GM21423 (cell line): ENCODE data around the gene APOLD1.
"Not testable (repeated sequence)": the region's sequence is repeated elsewhere in the genome, so short reads cannot be mapped to it uniquely, and the experiment has no call there.

ENCODE experiments used
- ATAC-seq: cut with Tn5 transposase; IDR thresholded peaks from one replicate; pipeline ENCODE4 v1.9.1; 2021; ENCODE audit warnings: mild to moderate bottlenecking, moderate library complexity; ENCODE audit not compliant: unreplicated experiment

APOLD1 gene

DNA sequence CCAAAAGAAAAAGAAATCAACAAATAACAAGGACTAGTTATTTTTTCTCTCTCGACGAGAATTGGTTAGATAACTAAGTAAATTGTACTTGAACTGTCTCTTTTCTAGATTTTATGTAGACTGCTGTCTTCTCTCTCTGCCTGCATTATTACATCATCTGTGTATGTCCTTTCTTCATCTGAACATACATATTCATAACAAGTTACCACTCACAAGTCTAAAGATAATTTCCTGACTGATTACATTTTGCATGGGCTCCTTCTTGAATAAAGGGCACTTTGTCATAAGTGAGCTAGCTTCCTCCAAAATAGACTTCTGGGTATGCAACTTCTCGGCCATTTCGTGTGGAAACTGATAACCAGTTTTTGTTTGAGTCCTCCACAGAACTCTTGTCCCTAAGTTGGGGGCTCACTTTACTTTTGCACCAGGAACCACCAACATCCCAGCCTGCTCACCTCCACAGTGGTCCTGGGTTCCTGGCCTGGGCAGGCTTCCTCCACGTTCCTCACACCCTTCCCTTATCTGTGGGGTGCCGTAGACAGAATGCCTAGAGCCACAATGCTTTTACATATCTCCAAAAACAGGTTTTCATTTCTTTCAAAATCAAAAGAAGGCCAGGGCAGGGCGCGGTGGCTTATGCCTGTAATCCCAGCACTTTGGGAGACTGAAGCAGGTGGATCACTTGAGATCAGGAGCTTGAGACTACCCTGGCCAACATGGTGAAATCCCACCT lies 21.5 kb downstream of the APOLD1 start:
- no peak for ATAC-seq

DNA sequence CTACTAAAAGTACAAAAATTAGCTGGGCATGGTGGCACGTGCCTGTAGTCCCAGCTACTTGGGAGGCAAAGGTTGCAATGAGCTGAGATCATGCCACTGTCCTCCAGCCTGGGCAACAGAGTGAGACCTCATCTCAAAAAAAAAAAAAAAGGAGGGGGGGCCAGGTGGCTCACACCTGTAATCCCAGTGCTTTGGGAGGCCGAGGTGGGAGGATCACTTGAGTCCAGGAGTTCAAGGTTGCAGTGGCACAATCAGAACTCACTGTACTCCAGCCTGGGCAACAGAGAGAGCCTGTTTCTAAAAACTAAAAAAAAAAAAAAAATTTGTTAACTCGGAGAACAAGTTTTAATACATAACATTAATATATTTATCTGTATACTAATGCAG lies 22.1 kb downstream of the APOLD1 start:
- ATAC-seq = not testable (repeated sequence)

DNA sequence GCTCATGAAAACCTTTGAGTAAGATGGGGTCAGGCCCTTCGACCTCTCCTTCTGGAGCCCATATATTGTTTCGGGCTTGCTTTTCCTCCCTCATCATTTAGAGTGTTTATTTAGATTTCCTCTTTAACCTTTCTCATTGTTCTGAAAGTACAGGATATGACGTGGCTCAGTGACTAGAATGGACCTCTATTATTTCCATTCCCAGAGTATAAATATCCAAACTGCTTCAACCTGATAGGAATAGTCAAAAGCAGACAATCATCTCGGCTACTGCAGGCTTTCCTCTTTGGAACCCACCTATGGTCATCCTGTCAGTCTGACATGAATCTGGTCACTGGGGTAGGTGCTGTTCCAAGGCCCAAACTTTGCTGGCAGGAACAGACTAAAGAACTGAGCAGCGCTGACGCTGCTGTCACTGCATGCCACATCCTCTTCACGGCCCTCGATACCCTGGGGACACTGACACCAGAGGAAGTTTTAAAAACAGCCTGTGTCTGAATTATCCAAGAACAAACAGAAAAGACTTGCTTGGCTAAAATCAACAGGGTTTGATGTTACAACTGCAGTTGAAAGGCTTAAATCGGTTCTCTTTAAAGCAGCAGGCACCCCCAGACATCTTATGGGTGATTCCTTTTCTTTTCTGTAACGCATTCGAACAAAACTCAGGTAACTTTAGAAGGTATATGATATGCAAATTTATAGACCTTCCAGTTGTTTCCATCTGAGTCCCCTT lies 22.7 kb downstream of the APOLD1 start:
- ATAC-seq = peak; percentile 60

DNA sequence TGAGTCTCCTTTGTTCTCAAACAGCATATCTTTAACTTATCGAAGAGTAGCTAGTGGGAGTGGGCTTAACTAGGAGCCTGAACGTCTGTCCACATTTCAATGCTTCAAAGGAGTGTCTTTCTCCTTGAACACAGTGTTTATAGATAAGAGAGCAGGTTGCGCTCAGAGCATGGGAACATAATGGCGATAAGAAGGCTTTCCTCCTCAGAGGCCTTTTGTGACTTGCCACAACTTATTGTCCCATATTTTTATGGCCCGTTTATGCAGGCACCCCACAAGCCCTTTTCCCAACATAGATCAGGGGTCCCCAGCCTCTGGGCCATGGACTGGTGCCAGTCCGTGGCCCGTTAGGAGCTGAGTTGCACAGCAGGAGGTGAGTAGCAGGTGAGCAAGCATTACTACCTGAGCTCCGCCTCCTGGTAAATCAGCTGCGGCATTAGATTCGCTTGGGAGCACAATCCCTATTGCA lies 25.1 kb downstream of the APOLD1 start:
- ATAC-seq = no peak

DNA sequence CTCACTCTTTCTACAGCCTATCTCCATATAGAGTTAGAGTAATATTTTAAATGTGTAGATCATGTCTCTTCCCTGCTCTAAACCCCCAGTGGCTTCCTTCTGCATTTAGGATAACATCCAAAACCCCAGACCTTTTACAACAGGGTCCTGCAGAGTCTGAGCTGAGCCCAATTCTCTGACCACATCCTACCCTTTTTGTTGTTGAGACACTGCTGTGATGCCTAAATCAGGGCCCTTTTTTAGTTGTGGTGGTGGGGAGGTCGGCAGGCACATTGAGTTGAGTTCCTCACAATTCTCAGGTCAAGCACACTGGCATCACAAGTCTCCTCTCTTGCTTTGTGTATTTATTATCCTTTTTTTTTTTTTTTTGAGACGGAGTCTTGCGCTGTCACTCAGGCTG lies 25.9 kb downstream of the APOLD1 start:
- ATAC-seq = no peak

DNA sequence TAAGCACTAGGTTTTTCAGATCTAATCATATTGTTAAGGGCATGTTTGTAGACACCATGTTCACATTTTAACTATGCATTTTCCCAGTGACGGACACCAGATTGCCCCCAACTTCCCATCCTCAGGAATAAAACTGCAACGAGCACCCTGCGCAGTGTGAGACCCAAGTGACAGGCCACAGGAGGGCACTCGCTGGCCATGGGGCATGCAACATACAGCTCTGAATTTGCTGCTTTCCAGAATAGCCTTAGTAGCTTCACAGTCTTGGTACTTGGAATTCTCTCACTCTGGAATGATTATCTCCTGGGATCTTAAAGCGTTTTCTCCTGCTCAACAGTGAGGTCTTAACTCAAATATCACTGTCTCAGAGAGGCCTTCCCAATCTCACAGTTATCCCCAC lies 26.7 kb downstream of the APOLD1 start:
- ATAC-seq = no peak

DNA sequence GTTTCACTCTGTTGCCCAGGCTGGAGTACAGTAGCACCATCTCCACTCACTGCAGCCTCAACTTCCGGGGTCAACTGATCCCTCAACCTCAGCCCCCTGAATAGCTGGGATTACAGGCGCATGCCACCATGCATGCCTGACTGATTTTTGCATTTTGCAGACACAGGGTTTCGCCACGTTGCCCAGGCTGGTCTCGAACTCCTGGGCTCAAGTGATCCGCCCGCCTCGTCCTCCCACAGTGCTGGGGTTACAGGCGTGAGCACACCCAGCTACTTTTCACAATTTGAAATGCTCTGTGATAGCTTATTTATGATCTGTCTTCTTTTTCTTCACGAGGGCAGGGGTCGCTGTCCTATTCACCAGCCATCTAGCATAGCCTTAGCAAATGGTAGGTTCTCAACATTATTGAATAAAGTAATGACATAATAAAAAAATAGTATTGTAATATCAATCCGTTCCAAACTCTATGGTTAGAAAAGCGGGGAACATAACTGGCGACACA lies 27.2 kb downstream of the APOLD1 start:
- no peak for ATAC-seq

DNA sequence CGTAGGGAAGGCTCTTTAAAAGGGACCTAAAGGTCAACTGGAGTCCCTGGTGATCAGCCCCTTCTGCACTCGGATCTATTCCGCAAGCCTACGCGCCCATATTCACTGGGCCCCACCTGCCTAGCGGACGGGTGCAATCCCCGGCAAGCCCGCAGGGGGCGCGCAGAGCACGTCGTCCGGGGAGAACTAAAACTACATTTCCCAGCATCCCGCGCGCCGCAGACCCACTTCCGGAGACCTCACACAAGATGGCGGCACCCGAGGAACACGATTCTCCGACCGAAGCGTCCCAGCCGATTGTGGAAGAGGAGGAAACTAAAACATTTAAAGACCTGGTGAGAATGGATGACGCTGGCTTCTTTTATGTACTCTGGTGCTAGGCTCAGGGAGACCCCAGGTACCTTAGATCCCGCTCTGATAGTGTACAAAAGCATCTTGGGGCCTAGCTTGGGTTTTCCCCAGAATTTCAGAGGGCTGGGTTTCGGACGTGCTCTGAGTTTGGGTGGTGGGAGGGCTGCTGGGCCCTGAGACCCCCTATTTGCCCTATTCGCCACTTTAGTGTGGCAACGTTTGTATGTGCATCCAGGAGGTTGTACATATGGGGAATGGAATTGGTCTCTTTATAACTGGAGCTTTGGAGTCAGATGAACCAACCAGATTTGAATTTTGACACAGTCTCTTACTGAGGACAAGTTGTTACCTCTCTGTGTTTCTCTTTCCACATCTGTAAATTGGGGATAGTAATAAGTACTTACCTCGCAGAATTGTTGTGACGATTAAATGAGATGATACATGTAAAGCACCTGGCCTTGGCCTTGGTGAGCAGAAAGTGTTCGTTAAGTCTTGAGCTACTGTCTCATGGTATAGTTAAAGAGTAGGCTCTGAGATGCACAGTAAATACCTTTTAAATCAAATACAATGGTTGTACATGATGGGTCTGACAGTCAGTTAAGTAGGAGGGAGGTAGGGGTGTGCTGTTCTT lies 28.0 kb downstream of the APOLD1 start, which contains the start of gene DDX47:
TSS of gene DDX47 (plus strand) at position 227 of the 982 bp plus-strand sequence. CDS start at position 249, 22 bp downstream.
- ATAC-seq = peak; percentile 80

DNA sequence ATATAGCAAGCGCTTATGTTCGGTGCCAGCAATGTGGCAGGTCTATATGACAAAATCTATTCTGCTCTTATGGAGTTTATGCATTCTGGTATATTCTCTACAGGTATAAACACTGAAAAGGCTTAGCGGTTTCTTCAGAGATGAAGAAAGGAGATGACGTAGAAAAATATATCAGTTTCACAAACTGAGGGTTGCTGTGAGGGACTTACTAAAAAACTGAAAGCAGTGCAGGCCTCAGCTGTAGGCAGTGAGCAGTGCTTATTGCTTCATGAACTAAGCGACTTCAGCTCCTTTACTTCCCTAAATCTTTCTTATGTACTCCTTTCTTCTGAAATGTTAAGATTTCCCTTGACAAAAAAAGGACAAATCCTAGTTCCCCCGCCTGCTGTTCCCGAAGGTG lies 32.2 kb downstream of the APOLD1 start:
- no peak for ATAC-seq

DNA sequence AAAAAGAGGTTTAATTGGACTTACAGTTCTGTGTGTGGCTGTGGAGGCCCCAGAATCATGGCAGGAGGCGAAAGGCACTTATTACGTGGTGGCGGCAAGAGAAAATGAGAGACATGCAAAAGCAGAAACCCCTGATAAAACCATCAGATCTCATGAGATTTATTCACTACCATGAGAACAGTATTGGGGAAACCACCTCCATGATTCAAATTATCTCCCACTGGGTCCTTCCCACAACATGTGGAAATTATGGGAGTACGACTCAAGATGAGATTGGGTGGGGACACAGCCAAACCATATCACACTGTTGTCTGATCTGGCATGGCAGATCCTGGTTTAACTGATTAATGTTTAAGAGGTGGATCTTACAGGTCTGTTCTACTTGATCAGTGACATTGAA lies 33.2 kb downstream of the APOLD1 start:
- no peak for ATAC-seq

DNA sequence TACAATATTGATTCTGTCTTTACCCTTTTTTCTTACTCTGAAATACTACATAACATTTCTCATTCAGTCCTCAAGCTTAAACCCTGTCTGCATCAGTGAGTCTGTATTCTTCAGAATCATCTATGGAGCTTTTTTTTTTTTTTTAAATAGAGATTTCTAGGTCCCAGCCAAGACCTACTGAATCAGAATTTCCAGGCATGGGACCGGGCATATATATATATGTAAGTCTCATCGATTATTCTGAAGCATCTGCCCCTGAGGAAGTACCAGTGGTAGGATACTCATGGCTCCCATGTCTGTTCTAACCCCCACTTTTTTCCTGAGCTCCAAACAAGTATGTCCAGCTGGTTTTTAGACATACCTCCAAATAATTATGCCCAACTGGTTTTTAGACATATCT lies 33.8 kb downstream of the APOLD1 start:
- no peak for ATAC-seq

DNA sequence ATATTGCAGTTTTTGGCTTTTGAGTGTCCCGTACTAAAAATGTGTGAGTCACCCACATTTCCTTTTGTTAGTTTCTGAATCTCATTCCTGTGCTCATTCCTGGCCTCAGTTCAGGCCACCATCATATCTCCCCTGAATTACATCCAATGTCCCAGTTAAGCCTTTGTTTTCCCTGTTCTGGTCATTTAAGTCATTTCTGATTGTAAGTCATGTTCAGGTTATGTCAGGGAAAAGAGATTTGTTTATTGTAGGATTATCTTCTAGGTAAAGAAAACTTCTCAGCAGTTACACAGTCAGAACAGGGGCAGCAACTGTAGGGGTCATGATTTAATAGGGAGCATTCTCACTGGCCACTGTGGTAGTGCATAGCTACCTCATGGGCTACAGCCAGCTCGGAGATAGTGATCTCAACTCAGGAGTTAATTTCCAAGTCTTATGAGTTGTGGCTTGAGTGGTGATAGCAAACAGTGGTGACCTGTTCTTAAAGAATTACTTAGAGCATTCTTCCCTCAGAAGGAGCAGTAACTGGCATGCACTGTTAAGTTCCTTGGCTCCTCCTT lies 34.4 kb downstream of the APOLD1 start:
- ATAC-seq = no peak

DNA sequence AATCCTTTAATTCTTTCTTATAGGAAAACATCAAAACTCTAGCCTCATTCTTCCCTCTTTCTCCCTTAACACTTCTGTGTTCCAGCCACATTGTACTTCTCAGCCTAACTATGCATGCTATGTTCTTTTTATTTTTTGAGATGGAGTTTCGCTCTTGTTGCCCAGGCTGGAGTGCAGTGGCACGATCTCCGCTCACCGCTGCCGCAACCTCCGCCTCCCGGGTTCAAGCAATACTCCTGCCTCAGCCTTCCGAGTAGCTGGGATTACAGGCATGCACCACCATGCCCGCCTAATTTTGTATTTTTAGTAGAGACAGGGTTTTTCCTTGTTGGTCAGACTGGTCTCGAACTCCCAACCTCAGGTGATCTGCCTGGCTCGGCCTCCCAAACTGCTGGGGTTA lies 34.9 kb downstream of the APOLD1 start:
- not testable (repeated sequence) for ATAC-seq

DNA sequence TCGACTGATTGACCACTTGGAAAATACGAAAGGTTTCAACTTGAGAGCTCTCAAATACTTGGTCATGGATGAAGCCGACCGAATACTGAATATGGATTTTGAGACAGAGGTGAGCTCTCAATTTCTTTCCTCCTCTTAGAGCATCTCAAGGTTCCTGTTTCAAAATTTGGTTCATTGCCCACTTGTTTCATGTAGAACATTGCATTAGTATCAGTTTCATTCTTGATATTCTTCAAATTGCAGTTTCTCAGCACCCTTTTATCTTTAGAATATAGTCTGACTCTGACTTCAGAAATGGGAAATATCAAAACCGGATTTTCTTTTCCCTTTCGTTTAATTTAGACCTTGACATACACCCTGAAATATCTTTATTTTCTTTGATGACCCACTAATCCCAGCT lies 36.5 kb downstream of the APOLD1 start:
- no peak for ATAC-seq

DNA sequence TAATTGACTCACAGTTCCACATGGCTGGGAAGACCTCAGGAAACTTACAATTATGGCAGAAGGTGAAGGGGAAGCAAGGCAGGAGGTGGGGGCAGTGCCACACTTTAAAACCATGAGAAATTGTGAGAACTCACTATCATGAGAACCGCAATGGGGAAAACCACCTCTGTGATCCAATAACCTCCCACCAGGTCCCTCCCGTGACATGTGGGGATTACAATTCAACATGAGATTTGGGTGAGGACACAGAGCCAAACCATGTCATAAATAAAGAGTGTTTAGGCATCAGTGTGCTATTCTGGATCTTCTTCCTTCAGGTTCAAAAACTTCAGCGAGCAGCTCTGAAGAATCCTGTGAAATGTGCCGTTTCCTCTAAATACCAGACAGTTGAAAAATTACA lies 37.4 kb downstream of the APOLD1 start:
- no peak for ATAC-seq

DNA sequence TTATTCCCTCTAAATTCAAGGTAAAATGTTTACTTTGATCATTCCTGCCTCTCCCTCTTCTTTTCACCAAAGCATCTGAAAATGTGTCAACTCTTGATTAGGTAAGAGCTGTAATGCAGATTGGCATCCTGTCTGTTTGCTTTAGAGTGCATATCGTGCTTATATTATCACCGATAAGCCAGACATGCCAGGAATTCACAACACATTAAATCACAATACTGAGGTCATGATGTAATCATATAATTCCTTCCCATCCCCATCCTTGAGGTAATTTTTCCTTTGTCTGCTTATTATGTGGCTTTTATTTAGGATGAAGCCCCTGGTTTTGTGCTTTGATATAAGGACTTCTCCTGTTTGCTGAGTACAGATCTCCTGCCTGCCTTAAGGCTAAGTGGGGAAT lies 37.8 kb downstream of the APOLD1 start:
- ATAC-seq = no peak

DNA sequence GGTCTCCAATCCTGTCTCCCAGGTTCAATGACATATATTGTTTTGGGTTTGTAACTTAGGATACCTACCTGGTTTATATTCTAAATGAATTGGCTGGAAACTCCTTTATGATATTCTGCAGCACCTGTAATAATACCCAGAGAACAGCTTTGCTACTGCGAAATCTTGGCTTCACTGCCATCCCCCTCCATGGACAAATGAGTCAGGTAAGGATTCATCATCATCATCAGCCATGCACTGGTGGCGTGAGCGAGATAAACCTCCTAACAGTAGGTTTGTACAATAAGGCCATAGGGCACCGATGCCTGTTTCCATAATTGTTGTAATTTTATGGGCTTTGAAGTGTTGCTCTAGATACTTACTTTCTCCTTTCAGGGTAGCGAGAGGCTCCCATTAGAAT lies 38.4 kb downstream of the APOLD1 start:
- ATAC-seq = no peak

DNA sequence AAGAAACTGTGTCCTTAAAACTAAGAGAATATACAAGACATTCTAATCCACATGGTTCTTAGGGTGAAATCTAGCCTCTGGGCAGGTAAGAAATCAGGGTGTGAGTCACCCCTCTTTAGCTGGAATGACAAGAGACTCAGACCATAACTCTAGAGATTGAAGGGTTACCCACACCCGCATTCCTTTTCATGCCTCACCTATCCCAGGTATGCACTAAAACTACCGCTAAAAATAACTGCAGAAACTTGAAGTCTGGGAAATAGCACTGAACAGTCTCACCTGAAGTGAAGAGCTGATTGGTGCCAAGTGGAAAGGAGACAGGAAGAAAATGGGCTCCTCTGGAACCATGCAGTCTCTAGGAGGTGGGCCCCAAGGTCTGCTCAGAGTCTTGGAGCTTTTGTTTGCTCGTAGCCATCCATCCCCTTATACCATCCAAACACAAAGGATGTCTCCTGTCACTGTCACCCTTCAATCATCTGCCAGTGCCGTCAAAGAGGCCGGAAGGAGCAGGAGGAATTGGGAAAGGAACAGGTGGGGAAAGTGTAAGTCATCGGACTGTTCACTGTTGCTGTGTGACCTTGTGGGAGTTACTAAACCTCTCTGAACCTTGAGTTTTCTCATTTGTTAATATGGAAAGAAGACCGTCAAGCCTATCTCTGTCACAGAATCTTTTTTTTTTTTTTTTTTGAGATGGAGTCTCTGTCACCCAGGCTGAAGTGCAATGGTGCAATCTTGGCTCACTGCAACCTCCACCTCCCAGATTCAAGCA lies 50.1 kb downstream of the APOLD1 start:
- no peak for ATAC-seq

DNA sequence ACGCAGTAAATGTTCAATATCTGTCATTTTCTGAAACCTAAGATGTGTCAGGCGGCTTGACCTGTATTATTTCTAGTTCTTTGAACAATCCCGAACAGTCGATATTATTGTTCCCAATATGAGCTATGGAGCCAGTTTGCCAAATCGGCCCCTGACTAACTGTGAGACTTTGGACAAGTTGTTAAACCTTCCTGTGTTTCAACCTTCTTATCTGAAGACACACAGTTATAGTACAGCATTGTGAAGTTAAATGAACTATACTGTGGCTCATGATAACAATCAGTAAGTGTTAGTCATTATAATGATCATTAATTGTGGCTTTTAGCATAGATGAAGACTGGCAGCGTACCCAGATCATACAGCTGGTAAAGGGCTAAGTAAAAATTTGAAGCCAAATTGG lies 51.1 kb downstream of the APOLD1 start:
- ATAC-seq = no peak
